Panc1 (cell line): ENCODE measurements around the gene FSHR.

ENCODE experiments used
- POLR2AphosphoS5 ChIP-seq: IDR thresholded peaks from 2 replicates; pipeline ENCODE4 v1.6.1; 2012; ENCODE audit warnings: mild to moderate bottlenecking, low read depth, low read length, moderate library complexity
- REST ChIP-seq, 2 experiments: IDR thresholded peaks; 2 replicates each; pipeline ENCODE4 v1.6.1; 2011 to 2012; ENCODE audit warnings: low read depth in 2 of 2, control low read depth in 1 of 2, low read length in 1 of 2, mild to moderate bottlenecking in 1 of 2, moderate library complexity in 1 of 2; ENCODE audit not compliant: insufficient read depth in 1 of 2
- SIN3A ChIP-seq: IDR thresholded peaks from 2 replicates; pipeline ENCODE4 v1.6.1; 2012; ENCODE audit warnings: low read depth, mild to moderate bottlenecking, low read length, moderate library complexity, borderline replicate concordance; ENCODE audit not compliant: insufficient read depth
- TCF7L2 ChIP-seq: IDR thresholded peaks from 2 replicates; pipeline ENCODE4 v1.6.1; 2011; ENCODE audit warnings: mild to moderate bottlenecking, low read depth, low read length, inconsistent platforms
- TF ChIP-seq, protein P1 (sequence below): fragments of 450-650 bp; IDR thresholded peaks from 2 replicates; pipeline ENCODE4 v1.5.1; 2017; ENCODE audit warnings: mild to moderate bottlenecking

DNA sequence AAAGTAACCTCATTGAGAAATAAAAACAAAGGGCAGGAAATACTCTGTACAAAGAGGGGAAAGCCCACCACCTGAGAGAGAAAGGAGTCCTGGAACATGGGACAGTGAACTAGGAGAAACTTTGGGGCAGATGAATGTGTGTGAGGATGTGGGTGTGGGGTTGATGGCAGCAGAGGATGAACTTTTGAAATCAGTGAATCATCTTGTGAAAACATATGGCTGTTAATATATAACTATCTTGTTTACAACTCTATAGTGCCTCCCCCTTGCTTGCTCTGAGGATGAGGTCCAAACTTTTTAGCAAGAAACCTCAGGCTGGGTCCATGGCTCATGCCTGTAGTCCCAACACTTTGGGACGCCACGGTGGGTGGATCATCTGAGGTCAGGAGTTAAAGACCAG is 227.0 kb downstream of the FSHR start:
- TF ChIP-seq, protein P1, sequence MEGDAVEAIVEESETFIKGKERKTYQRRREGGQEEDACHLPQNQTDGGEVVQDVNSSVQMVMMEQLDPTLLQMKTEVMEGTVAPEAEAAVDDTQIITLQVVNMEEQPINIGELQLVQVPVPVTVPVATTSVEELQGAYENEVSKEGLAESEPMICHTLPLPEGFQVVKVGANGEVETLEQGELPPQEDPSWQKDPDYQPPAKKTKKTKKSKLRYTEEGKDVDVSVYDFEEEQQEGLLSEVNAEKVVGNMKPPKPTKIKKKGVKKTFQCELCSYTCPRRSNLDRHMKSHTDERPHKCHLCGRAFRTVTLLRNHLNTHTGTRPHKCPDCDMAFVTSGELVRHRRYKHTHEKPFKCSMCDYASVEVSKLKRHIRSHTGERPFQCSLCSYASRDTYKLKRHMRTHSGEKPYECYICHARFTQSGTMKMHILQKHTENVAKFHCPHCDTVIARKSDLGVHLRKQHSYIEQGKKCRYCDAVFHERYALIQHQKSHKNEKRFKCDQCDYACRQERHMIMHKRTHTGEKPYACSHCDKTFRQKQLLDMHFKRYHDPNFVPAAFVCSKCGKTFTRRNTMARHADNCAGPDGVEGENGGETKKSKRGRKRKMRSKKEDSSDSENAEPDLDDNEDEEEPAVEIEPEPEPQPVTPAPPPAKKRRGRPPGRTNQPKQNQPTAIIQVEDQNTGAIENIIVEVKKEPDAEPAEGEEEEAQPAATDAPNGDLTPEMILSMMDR = no peak
- TF ChIP-seq POLR2AphosphoS5 (no peak), TCF7L2 (no peak), REST (IDR thresholded peaks at IDR 0.05; ENCODE audit: insufficient read depth in 1 of 2, low read depth in 2 of 2, low read length in 1 of 2) (no peak), SIN3A (no peak)
